HUES64 (cell line): Measurements from ENCODE around the gene NHP2.

Experiments used
- H3K27ac ChIP-seq: 2 replicates; pipeline ENCODE4 v1.7.0; 2013; ENCODE audit warnings: low read depth, low read length, inconsistent platforms
- H3K27me3 ChIP-seq: 2 replicates; pipeline ENCODE4 v1.6.1; 2013; ENCODE audit warnings: mild to moderate bottlenecking, low read length; ENCODE audit not compliant: insufficient read depth
- H3K36me3 ChIP-seq: 2 replicates; pipeline ENCODE4 v1.6.1; 2013; ENCODE audit warnings: mild to moderate bottlenecking, low read length; ENCODE audit not compliant: insufficient read depth
- H3K4me1 ChIP-seq: 2 replicates; pipeline ENCODE4 v1.6.1; 2013; ENCODE audit warnings: mild to moderate bottlenecking, low read length, moderate library complexity; ENCODE audit not compliant: insufficient read depth
- H3K4me3 ChIP-seq: 2 replicates; pipeline ENCODE4 v1.5.1; 2013; ENCODE audit warnings: mild to moderate bottlenecking, low read length, moderate library complexity
- H3K9ac ChIP-seq: 2 replicates; pipeline ENCODE4 v1.6.1; 2013; ENCODE audit warnings: mild to moderate bottlenecking, low read depth, low read length
- H3K9me3 ChIP-seq: 2 replicates; pipeline ENCODE4 v1.6.1; 2013; ENCODE audit warnings: low read depth, low read length; ENCODE audit not compliant: insufficient read depth
- WGBS: fragments of 150-250, 120-280 bp; methylation state at CpG from one replicate; pipeline ENCODE4 v1.1.7; 2013; ENCODE audit warnings: missing lambda C conversion rate; 5-methylcytosine and 5-hydroxymethylcytosine counted together

NHP2 gene

GRCh38 chr5:178193251-178193809 is 39.6 kb upstream of the NHP2 start:
- no peaks in the 10 kb centered on the region for H3K27me3 ChIP-seq
- H3K9ac ChIP-seq = no peak overlapping the region
- H3K9me3 ChIP-seq = no peaks in the 10 kb centered on the region
- peaks cover 3% of the 10 kb centered on the region; the same call in 1 of the 2 replicates for H3K4me1 ChIP-seq
- 92% methylated on average over 8 of the region's 8 CpGs for WGBS
- H3K36me3 ChIP-seq = no peaks in the 10 kb centered on the region
- no peak overlapping the region for H3K27ac ChIP-seq
- no peak overlapping the region for H3K4me3 ChIP-seq

DNA sequence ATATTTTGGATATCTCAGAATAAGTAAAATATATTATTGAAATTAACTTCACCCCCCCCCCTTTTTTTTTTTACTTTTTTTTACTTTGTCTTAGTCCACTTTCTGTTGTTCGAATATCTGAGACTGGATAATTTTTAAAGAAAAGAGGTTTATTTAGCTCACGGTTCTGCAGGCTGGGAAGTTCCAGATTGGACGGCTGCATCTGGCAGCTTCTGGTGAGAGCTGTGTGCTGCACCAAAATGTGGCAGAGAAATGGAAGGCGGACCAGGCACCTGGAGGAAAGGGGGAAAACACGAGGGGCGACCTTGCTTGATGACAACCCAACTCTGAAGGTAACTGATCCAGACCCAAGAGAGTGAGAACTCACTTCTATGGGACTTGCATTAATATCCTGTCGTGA is 39.1 kb upstream of the NHP2 start:
- Histone ChIP-seq H3K9ac (no peak overlapping the region), H3K4me1 (peaks cover 3% of the 10 kb centered on the region; the same call in 1 of the 2 replicates), H3K4me3 (no peak overlapping the region), H3K9me3 (no peaks in the 10 kb centered on the region), H3K36me3 (no peaks in the 10 kb centered on the region), H3K27me3 (no peaks in the 10 kb centered on the region), H3K27ac (no peak overlapping the region)
- 90% methylated on average over 7 of the region's 7 CpGs for WGBS

DNA sequence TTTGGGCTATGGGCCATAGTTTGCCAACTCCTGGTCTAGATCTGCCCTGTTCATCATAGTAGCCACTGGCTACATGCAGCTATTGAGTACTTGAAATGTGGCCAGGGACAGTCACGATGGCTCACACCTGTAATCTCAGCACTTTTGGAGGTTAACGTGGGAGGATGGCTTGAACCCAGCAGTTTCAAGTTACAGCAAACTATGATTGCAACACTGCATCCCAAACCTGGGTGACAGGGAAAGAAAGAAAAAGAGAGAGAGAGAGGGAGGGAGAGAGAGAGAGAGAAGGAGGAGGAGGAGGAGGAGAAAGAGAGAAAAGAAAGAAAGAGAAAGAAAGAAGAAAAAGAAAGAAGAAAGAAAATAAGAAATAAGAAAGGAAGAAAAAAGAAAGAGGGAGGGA is 38.6 kb upstream of the NHP2 start:
- WGBS = 84% methylated on average over 2 of the region's 2 CpGs
- H3K9me3 ChIP-seq = no peaks in the 10 kb centered on the region
- H3K27ac ChIP-seq = no peak overlapping the region
- H3K36me3 ChIP-seq = no peaks in the 10 kb centered on the region
- H3K9ac ChIP-seq = no peak overlapping the region
- H3K4me1 ChIP-seq = peaks cover 3% of the 10 kb centered on the region; the same call in 1 of the 2 replicates
- no peak overlapping the region for H3K4me3 ChIP-seq
- H3K27me3 ChIP-seq = no peaks in the 10 kb centered on the region

GRCh38 chr5:178191661-178192060 is 38.0 kb upstream of the NHP2 start:
- Histone ChIP-seq H3K27me3 (no peaks in the 10 kb centered on the region), H3K4me1 (peaks cover 3% of the 10 kb centered on the region; the same call in 1 of the 2 replicates), H3K9me3 (no peaks in the 10 kb centered on the region), H3K4me3 (no peak overlapping the region), H3K27ac (no peak overlapping the region), H3K9ac (no peak overlapping the region), H3K36me3 (no peaks in the 10 kb centered on the region)
- 89% methylated on average over 4 of the region's 4 CpGs for WGBS

- Histone ChIP-seq H3K4me3 (no peak overlapping the region), H3K9me3 (no peaks in the 10 kb centered on the region), H3K9ac (no peak overlapping the region), H3K4me1 (no peaks in the 10 kb centered on the region), H3K27me3 (no peaks in the 10 kb centered on the region), H3K27ac (no peak overlapping the region), H3K36me3 (no peaks in the 10 kb centered on the region)
- 46% methylated on average over 2 of the region's 2 CpGs for WGBS
Measured at GRCh38 chr5:178189433-178189832, 35.7 kb upstream of the NHP2 start.

- H3K27ac ChIP-seq = no peak within 1 kb of the TSS
- no peaks in the 10 kb centered on the region for H3K27me3 ChIP-seq
- H3K4me3 ChIP-seq = no peak within 1 kb of the TSS
- no peaks in the 10 kb centered on the region for H3K9me3 ChIP-seq
- no peak within 1 kb of the TSS for H3K9ac ChIP-seq
- no peaks in the 10 kb centered on the region for H3K36me3 ChIP-seq
- WGBS = 92% methylated on average over 27 of the region's 27 CpGs
- peaks cover 2% of the 10 kb centered on the region; the same call in 1 of the 2 replicates for H3K4me1 ChIP-seq
Measured at GRCh38 chr5:178187014-178187413, 33.3 kb upstream of the NHP2 start, which contains the start of gene GMCL2. Gene GMCL2, minus strand, starts transcription at chr5:178187371. Its CDS starts 72 bp downstream, at chr5:178187299.

DNA sequence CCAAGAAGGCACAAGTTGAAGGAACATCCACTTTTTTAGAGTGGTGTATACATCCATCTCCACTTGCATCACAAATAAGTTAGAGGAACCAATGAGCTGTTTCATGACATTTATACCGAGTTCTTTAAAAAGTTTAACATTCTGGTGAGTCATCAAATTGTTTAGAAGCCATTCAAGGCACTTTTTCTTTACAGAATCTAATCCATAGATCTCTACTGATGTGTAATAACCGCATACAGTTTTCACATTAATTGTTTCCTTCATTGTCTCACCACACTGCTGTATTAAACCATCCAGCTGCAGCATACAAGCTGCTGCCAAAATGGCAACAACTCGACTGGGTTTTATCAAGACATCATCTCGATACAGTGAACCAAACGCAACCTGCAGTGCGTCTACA is 32.7 kb upstream of the NHP2 start:
- Histone ChIP-seq H3K27me3 (no peaks in the 10 kb centered on the region), H3K9ac (no peak overlapping the region), H3K4me3 (no peak overlapping the region), H3K9me3 (no peaks in the 10 kb centered on the region), H3K4me1 (peaks cover 3% of the 10 kb centered on the region; the same call in 1 of the 2 replicates), H3K27ac (no peak overlapping the region), H3K36me3 (no peaks in the 10 kb centered on the region)
- WGBS = 96% methylated on average over 6 of the region's 6 CpGs

DNA sequence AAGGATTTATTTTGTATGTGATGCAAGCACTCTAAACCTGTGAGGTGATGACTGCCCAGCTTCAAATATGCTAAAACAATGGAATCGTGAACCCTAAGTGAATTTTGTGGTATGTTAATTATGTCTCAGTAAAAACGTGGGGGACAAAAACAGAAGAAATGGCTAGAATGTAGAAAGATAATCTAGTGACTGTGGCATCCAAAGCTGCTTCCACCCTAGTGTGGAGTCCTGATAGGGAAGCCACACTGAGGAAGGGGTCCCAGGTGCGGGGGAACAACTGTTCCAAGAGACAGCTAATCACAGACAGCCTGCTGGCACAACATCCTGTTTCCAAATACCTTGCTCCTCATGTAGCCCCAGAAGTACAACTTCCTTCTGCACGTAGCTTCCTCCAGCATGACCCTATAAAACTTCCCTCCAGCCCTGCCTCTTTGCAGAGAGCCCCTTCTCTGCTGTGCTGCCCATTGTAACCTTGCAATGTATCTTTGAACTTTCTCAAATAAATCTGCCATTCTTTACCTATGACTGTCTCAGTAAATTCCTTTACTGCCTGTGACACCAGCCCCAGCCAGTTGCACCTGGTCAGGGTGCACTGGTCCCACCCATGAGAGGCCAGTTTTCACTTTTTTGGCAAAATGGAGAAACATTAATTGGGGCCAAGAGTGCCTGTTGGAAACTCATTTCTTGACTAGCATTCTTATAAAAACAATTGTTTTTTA is 28.6 kb upstream of the NHP2 start:
- peaks cover 15% of the 10 kb centered on the region for H3K4me1 ChIP-seq
- no peaks in the 10 kb centered on the region for H3K36me3 ChIP-seq
- H3K27ac ChIP-seq = 0 out of 2 replicates have a peak overlapping the region, but pooled peaks have one; percentile 15
- WGBS = 49% methylated on average over 4 of the region's 4 CpGs
- no peaks in the 10 kb centered on the region for H3K27me3 ChIP-seq
- H3K9ac ChIP-seq = no peak overlapping the region
- no peaks in the 10 kb centered on the region for H3K9me3 ChIP-seq
- H3K4me3 ChIP-seq = no peak overlapping the region

DNA sequence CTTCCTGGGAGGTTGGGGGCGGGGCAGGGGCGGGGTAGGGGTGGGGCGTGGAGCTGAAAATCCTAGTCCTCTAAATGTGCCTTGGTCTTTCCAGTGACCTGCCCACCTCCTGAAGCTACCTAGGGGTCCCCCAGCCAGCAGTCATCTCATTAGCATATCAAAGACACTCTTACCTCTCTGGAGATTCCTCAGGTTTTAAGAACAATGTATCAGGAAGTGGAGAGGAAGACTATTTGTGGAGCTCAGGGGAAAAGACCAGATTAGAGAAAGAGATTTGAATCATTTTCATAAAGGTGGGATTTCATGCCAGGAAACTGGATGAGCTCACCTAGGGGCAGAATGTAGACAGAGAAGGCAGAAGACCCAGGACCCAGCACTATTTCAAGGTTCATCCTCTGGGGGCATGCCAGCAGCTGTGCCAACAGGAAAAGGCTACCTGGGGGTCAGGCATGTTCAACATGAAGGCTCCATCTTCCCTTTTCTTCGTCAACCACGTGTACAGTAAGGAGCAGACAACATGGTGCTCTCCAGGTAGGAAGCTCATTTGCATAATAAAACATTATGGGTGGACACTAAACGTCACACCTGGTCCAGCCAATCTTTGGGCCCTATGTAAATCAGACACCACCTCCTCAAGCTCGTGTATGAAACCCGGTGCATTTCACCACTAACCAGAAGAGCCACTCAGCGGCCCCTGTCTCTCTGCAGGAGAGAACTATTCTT is 26.6 kb upstream of the NHP2 start:
- no peaks in the 10 kb centered on the region for H3K36me3 ChIP-seq
- 5% methylated on average over 7 of the region's 9 CpGs for WGBS
- H3K9me3 ChIP-seq = no peaks in the 10 kb centered on the region
- H3K27me3 ChIP-seq = no peaks in the 10 kb centered on the region
- peaks cover 15% of the 10 kb centered on the region for H3K4me1 ChIP-seq
- H3K4me3 ChIP-seq = peak overlapping the region; percentile 28
- H3K27ac ChIP-seq = peak overlapping the region; percentile 99
- H3K9ac ChIP-seq = peak overlapping the region; percentile 70

- no peaks in the 10 kb centered on the region for H3K27me3 ChIP-seq
- no peaks in the 10 kb centered on the region for H3K9me3 ChIP-seq
- H3K36me3 ChIP-seq = no peaks in the 10 kb centered on the region
- no peak overlapping the region for H3K4me3 ChIP-seq
- WGBS = 87% methylated on average over 8 of the region's 8 CpGs
- H3K9ac ChIP-seq = no peak overlapping the region
- H3K27ac ChIP-seq = 0 out of 2 replicates have a peak overlapping the region, but pooled peaks have one; percentile 35
- H3K4me1 ChIP-seq = peaks cover 15% of the 10 kb centered on the region
Measured at GRCh38 chr5:178177569-178177968, 23.9 kb upstream of the NHP2 start.

DNA sequence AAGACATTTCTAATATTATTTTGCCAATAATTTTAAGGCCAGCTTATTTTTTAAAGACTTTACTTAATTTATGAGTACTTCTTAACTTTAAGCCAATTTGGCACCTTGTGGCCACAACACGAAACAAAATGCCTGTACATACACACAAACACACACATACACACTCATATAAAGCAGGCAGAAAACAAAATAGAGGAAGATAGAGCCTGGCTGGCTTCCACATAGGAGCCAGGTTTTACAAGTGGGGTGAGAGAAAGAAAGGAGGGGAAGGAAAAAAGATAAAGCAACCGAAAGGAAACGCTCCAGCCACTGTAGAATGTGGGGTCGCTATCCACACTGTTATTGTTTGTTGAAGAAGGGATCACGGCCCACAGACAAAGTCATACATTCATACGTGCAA is 23.1 kb upstream of the NHP2 start:
- no peaks in the 10 kb centered on the region for H3K9me3 ChIP-seq
- H3K27me3 ChIP-seq = no peaks in the 10 kb centered on the region
- H3K36me3 ChIP-seq = no peaks in the 10 kb centered on the region
- no peak overlapping the region for H3K4me3 ChIP-seq
- no peak overlapping the region for H3K9ac ChIP-seq
- H3K4me1 ChIP-seq = peaks cover 12% of the 10 kb centered on the region
- over 99% methylated on average over 6 of the region's 6 CpGs for WGBS
- H3K27ac ChIP-seq = no peak overlapping the region
